HG03575 (cell line): ENCODE data around the gene FOXD2.

Experiments
- ATAC-seq: cut with Tn5 transposase; IDR thresholded peaks from one replicate; pipeline ENCODE4 v1.9.1; 2021; ENCODE audit not compliant: unreplicated experiment, insufficient number of reproducible peaks, low FRiP score; ENCODE audit errors: extremely low read depth

FOXD2 gene

GRCh38 chr1:47436979-47437446 is 831 bp upstream of the FOXD2 start:
- ATAC-seq, result no peak

- ATAC-seq, result no peak
These were observed 547 bp downstream of the FOXD2 start for GRCh38 chr1:47438165-47439016.

GRCh38 chr1:47439017-47439818 is 1.4 kb downstream of the FOXD2 start:
- no peak for ATAC-seq

- ATAC-seq, result no peak
These were observed 2.2 kb downstream of the FOXD2 start for GRCh38 chr1:47439819-47440598.

- ATAC-seq, result no peak
These were observed 2.8 kb downstream of the FOXD2 start for GRCh38 chr1:47440599-47441081.

- no peak for ATAC-seq
These were observed 3.7 kb downstream of the FOXD2 start for GRCh38 chr1:47441450-47442106.

- no peak for ATAC-seq
These were observed 4.4 kb downstream of the FOXD2 start for GRCh38 chr1:47442202-47442601.

- ATAC-seq, result no peak
These were observed 5.1 kb downstream of the FOXD2 start for GRCh38 chr1:47442842-47443529.

- ATAC-seq, result no peak
These were observed 5.9 kb downstream of the FOXD2 start for GRCh38 chr1:47443530-47444296.

- no peak for ATAC-seq
These were observed 6.4 kb downstream of the FOXD2 start for GRCh38 chr1:47444297-47444561.

- no peak for ATAC-seq
These were observed 7.0 kb downstream of the FOXD2 start for GRCh38 chr1:47444562-47445465.

- no peak for ATAC-seq
These were observed 8.1 kb downstream of the FOXD2 start for GRCh38 chr1:47445823-47446550.

- ATAC-seq, result no peak
These were observed 10.8 kb downstream of the FOXD2 start for GRCh38 chr1:47448462-47449222.

- no peak for ATAC-seq
These were observed 12.1 kb downstream of the FOXD2 start for GRCh38 chr1:47449822-47450552.

- no peak for ATAC-seq
These were observed 12.8 kb downstream of the FOXD2 start for GRCh38 chr1:47450606-47451005.
